Activated effector memory CD4-positive, alpha-beta T cell treated with anti-CD3 and anti-CD28 coated beads, Interleukin-2, amount 50 U/mL, for 16 hours (primary cell): ENCODE results near the gene UBXN4.
A peak's percentile ranks its signal among the peaks of the same experiment; 100 is the strongest.

Experiments used
- DNase-seq: peaks from one replicate; pipeline ENCODE4 v3.0.0-alpha.2; 2020

UBXN4 gene

GRCh38 chr2:135812907-135813511 is 71.4 kb downstream of the UBXN4 start:
- no peak for DNase-seq

- DNase-seq = peak; percentile 2
Observed at GRCh38 chr2:135815269-135815668, 73.6 kb downstream of the UBXN4 start.

GRCh38 chr2:135817466-135817865 is 75.8 kb downstream of the UBXN4 start:
- peak; percentile 46 for DNase-seq

- no peak for DNase-seq
Observed at GRCh38 chr2:135817951-135818350, 76.3 kb downstream of the UBXN4 start.

- DNase-seq = peak; percentile 68
Observed at GRCh38 chr2:135818937-135819610, 77.4 kb downstream of the UBXN4 start.

- peak; percentile 87 for DNase-seq
Observed at GRCh38 chr2:135820003-135820618, 78.5 kb downstream of the UBXN4 start.

- DNase-seq = no peak
Observed at GRCh38 chr2:135821190-135821589, 79.5 kb downstream of the UBXN4 start.

- no peak for DNase-seq
Observed at GRCh38 chr2:135822855-135823254, 81.2 kb downstream of the UBXN4 start.

- no peak for DNase-seq
Observed at GRCh38 chr2:135825131-135825530, 83.5 kb downstream of the UBXN4 start.

GRCh38 chr2:135825550-135826176 is 84.0 kb downstream of the UBXN4 start:
- no peak for DNase-seq

GRCh38 chr2:135826544-135826943 is 84.9 kb downstream of the UBXN4 start:
- no peak for DNase-seq

- DNase-seq = no peak
Observed at GRCh38 chr2:135829378-135830135, 87.9 kb downstream of the UBXN4 start.

- DNase-seq = no peak
Observed at GRCh38 chr2:135831180-135831812, 89.6 kb downstream of the UBXN4 start.

GRCh38 chr2:135832891-135833290 is 91.2 kb downstream of the UBXN4 start:
- no peak for DNase-seq
